Measurements from ENCODE around the gene MTHFD2L.
A peak's percentile ranks its signal among the peaks of the same experiment; 100 is the strongest.
"Not testable (repeated sequence)": the region's sequence is repeated elsewhere in the genome, so short reads cannot be mapped to it uniquely, and the experiment has no call there.

MTHFD2L gene

DNA sequence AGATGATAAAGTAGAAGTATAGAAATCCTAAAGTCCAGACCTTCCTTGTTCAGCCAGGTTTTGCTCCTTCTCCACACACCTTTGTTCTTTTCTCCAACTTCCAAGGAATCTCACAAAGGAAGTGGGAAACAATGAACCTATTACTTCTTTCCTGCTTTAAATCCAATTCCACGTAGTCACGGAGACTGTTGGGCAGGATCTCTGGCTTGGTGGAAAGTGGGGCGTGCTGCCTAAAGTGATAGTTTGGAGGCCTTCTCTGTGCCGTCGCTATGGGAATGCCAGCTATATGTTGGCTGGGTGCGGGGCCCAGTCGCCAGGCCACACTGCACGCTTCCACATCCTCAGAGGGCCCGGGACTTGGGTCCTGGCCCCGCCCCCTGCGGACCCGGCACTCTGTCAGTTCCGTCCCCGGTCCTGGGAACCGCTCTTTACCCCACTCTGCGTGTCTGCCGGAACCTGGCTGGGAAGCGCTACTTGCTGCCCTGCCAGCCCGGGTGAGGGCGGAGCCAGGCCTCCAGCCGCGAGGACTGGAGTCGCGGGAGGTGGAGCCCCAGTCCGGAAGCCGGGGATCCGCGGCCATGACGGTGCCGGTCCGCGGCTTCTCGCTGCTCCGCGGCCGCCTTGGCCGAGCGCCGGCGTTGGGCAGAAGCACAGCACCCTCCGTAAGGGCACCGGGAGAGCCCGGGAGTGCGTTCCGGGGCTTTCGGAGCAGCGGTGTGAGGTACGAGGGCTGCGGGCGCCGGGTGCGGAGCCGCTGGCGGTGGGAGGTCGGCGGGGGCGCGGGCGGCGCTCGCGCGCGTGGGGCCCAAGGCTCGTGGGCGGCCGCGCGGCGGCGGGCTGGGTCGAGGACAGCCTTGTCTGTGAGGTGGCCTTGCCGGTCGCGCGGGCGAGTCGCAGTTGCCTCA lies at the start of gene MTHFD2L:
TSS of gene MTHFD2L (plus strand) at position 558 of the 905 bp plus-strand sequence. CDS start at position 579, 21 bp downstream.
- DNase-seq (ENCODE audit: low spot score): peak; percentile 98

DNA sequence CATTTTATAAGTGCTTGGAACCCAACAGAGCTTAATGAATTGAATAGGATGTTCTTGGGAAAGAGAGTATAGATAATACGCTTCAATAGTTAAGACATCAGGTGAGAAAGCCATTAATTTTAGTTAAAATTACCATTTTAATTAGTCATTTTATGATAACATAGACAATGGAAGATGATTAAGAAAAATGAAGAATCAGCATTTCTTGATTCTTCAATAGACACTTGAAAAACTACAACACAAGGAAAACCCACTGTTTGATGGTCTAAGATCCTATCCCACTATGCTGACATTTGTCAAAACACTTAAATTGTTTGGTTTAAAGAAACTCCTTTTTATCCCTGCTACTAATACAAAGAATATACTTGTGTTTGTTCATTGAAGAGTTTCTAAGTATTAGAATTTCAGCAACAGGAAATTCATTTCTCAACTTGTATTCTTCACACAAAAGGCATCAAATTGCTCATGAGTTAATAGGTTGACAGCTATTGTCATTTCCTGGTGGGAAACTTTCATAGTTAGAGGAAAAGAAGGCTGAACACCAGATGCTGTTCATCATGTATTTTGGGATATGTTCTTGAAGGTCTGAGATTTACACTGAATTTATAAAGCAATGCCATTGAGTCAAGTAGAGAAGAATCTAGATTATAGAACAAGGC lies 49.3 kb upstream of the MTHFD2L start:
- no peak for DNase-seq (ENCODE audit: low spot score)

DNA sequence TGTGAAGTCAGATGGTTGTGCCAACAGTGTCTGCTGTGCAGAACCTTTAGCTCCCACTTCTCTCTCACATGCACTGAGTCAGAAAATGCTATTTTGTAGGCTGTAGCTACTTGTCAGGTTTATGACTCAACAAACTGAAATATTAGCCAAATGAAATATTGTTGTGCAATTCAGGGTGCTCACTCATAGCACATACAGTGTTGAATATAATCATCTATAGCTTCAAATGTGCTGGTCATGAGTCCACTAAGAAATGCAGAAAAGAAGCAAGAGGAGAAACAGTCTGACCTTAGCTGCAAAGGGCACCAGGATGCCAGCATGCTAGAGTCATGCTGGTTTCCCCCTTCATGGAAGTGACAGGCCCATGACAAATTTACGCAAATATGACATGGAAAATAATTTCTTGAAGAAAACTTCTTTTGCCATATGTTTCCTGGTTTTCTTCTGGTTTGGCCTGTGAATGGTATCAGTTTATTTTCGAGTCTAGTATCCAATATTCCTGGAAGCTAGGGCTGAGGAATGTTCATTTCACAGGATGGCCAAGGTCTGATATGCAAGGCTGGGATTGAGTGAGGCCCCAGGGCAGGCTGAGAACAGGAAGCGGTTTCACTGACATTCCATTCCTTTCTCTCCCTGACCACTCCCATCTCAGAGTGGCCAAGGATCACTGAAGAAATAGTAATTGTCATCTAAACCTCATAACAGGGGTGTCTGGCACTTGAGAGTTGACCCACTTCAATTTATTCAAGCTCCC lies 48.6 kb upstream of the MTHFD2L start:
- peak; percentile 77 for DNase-seq (ENCODE audit: low spot score)

DNA sequence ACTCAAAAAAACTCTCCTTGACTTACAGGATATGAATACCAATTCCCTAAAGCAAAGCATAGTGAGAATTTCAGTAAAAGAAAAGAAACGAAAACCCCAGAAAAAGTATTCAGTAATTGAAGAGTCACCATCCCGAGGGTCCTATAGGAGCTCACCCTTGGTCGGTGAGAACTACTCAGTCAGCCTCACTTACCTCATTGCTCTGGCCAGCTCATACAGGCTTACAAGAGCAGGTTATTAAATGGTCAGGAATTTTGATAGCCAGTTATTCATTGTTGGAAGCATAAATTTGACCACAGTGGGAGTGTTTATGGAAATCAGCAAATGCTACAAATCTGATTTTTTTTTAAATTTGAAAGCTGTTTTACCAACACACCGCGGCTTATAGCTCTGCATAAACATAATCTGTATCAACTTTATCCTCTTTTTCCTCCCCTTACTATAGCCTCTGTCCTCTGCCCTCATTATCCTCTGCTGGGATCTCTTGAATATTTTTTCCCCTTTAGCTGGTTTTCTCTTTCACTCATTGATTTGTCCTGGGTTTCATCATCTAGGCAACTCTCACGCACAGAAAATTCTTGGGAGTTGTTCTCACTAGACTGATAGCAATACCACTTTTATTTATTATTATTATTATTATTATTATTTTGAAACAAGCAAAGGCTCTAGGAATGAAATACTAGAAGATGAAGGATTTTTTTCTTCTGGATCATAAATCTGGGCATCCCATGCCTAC lies 47.9 kb upstream of the MTHFD2L start:
- no peak for DNase-seq (ENCODE audit: low spot score)

DNA sequence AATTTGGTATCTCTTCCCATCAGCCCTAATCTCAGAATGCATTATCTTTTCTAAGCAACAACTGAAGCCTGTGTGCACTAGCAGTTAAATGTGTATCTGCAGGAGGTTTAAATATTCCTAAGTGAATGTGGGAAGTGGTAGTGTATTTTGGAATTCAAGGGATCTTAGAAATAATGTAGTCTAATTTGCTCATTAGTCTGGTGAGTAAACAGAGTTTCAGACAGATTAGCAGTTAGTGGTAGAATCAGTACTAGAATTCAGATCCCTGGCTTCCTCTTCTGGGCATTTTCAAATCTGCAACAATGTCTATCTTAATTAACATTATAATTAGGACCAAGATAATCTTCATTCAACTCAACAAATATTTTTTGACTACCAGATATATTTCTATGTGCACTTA lies 47.2 kb upstream of the MTHFD2L start:
- DNase-seq (ENCODE audit: low spot score): no peak

DNA sequence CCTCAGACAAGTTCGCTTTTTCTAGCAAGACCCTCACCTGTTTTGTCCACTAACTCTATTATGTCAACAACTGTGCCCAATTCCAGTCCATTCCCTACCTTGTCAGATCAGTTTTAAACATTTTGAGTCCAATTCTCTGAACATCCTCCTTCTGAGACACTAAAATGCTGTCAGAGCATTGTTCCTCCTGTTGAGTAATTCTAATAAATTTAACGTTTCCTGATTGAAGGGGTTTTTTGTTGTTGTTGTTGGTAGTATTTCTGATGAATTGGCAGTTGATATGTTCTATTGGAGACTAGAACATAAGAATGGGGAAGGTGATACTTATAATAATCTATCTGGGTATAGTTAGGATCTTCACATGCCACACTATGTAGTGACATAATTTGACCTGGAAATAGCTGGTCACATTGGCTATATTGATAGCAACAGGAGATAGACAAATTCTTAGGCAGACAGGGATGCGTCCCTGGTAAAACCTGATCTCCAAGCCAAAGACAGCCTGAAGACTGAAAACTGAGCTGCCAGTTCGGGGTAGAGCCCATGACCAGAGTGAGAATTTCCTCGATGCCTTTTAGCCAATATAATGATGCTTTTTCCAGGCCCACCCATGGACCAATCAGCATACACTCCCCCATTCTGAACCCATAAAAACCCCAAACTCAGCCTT lies 46.5 kb upstream of the MTHFD2L start:
- DNase-seq (ENCODE audit: low spot score): no peak

DNA sequence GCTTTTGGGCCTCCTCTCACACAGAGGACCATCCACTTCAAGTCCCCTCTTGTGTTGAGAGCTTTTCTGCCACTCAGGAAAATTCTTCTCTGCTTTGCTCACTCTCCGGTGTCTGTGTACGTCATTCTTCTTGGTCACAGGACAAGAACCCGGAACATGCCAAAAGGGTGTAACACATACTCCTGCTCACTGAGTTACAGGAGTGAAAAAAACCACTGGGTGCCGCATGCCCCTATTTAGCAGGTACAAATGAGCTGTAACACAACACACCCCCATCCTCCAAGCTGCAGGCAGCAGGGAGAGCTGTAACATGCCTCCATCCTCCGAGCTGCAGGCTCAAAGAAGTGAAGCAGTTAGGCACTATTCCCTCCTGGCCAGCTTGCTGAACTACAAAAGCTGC lies 45.9 kb upstream of the MTHFD2L start:
- no peak for DNase-seq (ENCODE audit: low spot score)

DNA sequence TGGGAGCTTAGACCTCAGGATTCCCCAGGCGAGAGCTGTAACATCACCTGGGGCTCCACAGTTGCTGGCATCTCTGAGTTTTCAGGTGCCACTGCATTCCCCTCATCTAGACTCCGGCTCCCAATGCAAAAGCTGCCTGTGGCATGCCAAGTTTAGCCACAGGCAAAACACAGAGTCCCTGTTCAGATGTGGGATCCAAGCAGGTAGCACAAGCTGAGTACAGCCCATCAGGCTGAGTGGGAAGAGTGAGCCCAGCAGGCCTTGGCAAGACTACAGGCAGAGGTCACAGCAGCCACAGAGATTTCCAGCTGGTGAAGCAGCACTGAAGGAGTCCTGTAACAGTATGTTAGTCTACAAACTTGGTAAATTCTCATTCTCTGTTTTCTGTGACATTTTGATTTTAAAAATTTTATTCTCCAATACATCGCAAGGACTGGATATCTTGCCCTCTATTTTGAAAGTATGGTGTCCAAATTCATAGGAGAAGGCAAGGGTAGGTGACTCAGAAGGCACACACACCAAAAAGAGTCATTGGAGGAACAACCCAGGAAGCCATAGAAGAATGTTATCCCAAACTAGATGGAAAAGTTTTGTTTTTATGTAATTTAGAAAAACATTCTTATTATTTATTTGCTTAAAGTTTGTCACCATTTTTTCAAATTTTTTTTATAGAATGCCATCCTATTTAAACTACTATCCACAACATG lies 45.4 kb upstream of the MTHFD2L start:
- no peak for DNase-seq (ENCODE audit: low spot score)

DNA sequence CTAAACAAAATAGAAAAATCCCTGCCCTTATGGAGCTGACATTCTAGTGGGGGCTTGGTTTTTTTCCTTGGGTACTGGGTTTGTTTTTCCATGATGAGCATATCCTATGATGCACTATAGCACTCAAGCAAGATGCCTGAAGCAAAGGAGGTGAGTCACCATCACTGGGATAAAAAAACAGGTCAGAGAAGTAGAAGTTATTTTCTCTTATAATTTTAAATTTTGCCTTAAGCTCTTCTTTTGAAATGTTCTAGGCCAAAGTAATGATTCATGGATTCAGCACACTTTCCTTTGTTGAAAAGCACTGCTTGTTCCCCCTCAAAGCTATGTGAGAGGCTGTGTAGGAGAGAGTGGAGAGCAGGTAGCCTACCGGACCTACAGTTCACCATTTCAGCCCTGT lies 43.7 kb upstream of the MTHFD2L start:
- DNase-seq (ENCODE audit: low spot score): peak; percentile 48

DNA sequence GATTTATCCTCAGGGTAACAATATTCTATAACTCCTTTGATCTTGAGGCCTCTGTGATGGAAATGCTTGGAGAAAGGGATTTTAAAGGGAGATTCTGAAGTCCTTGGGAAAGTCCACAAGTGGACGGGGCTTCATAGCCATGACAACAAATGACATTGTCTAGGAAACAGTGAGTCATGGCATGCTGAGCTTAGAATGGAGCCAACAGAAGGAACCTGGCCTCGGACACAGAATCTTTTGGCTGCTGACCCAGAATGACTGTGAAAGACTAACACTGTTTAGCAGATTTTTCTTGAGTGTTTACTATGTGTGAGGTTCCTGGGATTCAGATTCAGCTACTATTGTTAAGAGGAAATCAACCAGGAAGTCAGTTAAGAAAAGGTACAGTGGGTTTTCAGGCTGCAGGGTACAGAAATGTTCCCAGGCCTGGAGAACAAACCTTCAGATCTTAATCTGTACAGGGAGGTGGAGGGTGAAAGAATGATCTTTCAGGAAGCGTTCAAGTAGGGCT lies 40.8 kb upstream of the MTHFD2L start:
- DNase-seq (ENCODE audit: low spot score): peak; percentile 90

DNA sequence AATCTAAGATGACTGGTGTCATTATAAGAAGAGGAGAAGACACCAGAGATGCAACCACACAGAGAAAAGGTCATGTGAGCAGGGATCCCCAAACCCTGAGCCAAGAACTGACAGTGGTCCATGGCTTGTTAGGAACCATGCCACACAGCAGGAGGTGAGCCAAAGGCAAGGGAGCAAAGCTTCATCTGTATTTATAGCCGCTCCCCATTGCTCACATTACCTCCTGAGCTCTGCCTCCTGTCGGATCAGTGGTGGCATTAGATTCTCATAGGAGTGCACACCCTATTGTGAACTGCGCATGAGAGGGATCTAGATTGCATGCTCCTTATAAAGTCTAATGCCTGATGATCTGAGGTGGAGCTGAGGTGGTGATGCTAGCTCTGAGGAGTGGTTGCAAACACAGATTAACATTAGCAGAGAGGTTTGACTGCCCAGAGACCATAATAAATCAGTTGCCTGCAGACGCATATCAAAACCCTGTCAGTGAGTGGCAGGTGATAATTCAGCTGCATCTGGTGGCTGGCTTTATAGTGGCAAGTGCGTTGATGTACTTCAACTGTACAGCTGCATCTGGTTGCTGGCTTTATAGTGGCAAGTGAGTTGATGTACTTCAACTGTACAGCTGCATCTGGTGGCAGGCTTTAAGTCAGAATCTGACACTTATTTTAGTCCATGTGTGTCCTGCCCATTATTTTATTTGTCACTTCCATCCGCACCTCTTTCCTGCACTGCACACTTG lies 39.1 kb upstream of the MTHFD2L start:
- no peak for DNase-seq (ENCODE audit: low spot score)

DNA sequence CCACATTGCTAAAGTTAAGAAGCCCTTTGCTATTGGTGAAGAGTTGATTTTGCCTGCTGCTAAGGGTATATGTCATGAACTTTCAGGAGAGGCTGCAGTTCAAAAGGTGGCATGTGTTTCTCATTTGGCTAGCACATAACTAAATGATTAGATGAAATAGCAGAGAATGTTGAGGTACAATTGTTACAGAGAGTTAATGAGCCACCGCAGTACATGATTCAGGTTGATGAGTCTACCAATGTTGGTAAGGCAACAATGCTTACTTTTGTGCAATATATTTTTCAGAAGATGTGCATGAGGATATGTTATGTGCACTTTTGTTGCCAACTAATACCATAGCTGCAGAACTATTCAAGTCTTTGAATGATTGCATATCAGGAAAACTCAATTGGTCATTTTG lies 37.8 kb upstream of the MTHFD2L start:
- DNase-seq (ENCODE audit: low spot score): no peak

DNA sequence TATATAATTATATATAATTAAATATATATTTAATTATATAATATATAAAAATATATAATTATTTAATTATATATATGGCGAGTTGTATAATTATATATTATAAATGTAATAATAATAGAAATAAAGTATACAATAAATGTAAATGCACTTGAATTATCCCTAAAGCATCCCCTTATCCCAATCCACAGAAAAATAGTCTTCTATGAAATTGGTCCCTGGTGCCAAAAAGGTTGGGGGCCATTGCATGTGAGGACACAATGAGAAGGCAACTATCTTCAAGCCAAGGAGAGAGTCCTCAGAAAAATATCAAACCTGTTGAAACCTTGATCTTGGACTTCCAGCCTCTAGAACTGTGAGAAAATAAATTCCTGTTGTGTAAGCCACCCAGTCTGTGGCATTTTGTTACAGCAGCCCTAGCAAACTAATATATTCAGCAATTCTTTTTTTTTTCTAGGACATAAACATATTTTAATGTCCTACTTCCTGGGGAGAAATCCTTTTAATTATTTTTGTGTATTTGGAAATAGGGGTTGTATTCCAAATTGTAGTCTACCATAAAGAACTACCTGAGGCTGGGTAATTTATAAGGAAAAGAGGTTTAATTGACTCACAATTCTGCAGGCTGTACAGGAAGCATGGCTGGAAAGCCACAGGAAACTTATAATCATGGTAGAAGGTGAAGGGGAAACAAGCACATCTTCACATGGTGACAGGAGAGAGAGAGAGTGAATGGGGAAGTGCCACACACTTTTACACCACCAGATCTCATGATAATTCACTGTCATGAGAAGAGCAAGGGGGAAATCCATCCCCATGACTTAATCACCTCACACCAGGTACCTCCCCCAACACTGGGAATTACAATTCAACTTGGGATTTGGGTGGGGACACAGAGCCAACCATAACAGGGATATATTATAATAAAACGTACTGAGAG lies 36.0 kb upstream of the MTHFD2L start:
- no peak for DNase-seq (ENCODE audit: low spot score)

DNA sequence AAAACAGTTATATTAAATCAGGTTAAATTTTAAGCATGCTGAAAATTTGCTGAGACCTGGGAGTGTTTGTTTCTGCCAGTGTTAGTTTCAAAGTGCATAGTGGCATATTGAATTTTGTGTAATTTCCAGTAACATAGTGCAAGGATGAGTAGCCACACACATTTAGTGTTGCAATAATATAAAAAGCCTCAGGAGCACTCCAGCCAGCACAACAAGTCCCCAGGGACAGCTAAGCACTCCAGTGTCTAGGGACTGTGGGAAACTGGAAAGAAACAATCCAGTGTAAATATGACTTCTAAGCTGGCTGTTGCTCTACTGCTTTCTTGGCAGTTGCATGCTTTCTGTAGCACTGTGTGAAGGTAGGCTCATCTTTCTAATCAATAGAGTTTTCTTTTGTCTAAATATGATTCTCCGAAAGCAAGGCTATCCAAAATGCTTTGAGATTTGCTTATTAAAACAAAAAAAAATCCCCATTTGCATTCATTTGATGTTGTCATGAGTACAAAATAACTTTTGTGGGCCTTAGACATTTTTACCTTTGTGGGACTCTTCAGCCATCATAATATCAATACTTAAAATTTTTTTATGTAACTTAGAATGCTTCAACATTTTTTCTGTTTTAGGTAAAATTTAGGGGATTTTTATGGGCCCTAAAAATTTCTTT lies 34.7 kb upstream of the MTHFD2L start:
- DNase-seq (ENCODE audit: low spot score): peak; percentile 35

DNA sequence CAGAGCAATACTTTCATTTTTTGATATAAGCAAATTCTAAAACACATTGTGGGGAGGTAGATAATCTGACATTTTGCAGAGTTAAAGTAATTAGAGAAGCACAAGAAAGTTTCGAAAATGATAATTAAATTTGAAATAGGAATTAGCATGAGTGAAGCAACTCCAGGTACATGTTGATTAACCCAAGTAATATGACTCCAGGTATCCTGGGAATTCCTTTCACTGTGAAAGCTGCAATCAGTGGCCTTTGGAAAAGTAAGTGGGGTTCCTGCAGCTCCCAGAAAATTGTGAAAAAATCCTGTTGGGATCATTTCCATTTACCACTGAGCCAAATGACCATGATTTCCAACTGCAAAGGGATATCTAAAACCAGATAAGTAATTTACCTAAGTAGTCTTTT lies 32.9 kb upstream of the MTHFD2L start:
- no peak for DNase-seq (ENCODE audit: low spot score)

DNA sequence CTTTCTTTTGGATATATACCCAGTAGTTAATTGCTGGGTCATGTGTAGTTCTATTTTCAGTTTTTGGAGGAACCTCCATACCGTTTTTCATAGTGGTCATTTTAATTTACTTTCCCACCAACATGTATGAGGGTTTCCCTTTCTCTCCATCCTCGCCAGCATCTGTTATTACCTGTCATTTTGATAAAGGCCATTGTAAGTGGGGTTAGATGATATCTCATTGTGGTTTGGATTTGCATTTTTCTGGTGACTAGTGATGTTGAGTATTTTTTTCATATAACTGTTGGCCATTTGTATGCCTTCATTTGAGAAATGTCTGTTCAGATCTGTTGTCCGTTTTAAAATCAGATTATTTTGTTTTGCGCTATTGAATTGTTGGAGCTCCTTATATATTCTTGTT lies 30.2 kb upstream of the MTHFD2L start:
- DNase-seq (ENCODE audit: low spot score): no peak

DNA sequence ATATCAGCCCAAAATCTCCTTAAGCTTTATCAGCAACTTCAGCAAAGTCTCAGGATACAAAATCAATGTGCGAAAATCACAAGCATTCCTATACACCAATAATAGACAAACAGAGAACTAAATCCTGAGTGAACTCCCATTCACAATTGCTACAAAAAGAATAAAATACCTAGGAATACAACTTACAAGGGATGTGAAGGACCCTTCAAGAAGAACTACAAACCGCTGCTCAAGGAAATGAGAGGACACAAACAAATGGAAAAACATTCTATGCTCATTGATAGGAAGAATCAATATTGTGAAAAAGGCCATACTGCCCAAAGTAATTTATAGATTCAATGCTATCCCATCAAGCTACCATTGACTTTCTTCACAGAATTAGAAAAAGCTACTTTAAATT lies 27.1 kb upstream of the MTHFD2L start:
- not testable (repeated sequence) for DNase-seq (ENCODE audit: low spot score)

DNA sequence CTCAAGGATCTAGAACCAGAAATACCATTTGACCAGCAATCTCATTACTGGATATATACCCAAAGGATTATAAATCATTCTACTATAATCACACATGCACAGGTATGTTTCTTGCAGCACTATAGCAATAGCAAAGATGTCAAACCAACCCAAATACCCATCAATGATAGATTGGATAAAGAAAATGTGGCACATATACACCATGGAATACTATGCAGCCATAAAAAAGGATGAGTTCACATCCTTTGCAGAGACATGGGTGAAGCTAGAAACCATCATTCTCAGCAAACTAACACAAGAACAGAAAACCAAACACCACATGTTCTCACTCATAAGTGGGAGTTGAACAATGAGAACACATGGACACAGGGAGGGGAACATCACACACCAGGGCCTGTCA lies 25.7 kb upstream of the MTHFD2L start:
- not testable (repeated sequence) for DNase-seq (ENCODE audit: low spot score)

All from COLO829 (cell line).